Measurements from ENCODE around the gene NIPBL.
"Not testable (repeated sequence)": the region's sequence is repeated elsewhere in the genome, so short reads cannot be mapped to it uniquely, and the experiment has no call there.

Gene NIPBL

GRCh38 chr5:36877667-36878391 is 1.3 kb downstream of the NIPBL start:
- DNase-seq (ENCODE audit: low read depth) = no peak

GRCh38 chr5:36878392-36879082 is 2.0 kb downstream of the NIPBL start:
- DNase-seq (ENCODE audit: low read depth) = no peak

- no peak for DNase-seq (ENCODE audit: low read depth)
Observed at GRCh38 chr5:36879274-36880033, 2.9 kb downstream of the NIPBL start.

GRCh38 chr5:36880761-36881160 is 4.2 kb downstream of the NIPBL start:
- DNase-seq (ENCODE audit: low read depth) = no peak

GRCh38 chr5:36881304-36881703 is 4.7 kb downstream of the NIPBL start:
- DNase-seq (ENCODE audit: low read depth) = no peak

- no peak for DNase-seq (ENCODE audit: low read depth)
Observed at GRCh38 chr5:36881807-36882206, 5.2 kb downstream of the NIPBL start.

GRCh38 chr5:36882250-36882649 is 5.7 kb downstream of the NIPBL start:
- no peak for DNase-seq (ENCODE audit: low read depth)

GRCh38 chr5:36883894-36884462 is 7.4 kb downstream of the NIPBL start:
- no peak for DNase-seq (ENCODE audit: low read depth)

- DNase-seq (ENCODE audit: low read depth) = no peak
Observed at GRCh38 chr5:36885149-36885548, 8.6 kb downstream of the NIPBL start.

GRCh38 chr5:36885566-36886485 is 9.3 kb downstream of the NIPBL start:
- no peak for DNase-seq (ENCODE audit: low read depth)

- DNase-seq (ENCODE audit: low read depth) = no peak
Observed at GRCh38 chr5:36886791-36887190, 10.2 kb downstream of the NIPBL start.

GRCh38 chr5:36887532-36887931 is 11.0 kb downstream of the NIPBL start:
- no peak for DNase-seq (ENCODE audit: low read depth)

- DNase-seq (ENCODE audit: low read depth) = no peak
Observed at GRCh38 chr5:36888303-36888702, 11.7 kb downstream of the NIPBL start.

- no peak for DNase-seq (ENCODE audit: low read depth)
Observed at GRCh38 chr5:36889264-36889663, 12.7 kb downstream of the NIPBL start.

- no peak for DNase-seq (ENCODE audit: low read depth)
Observed at GRCh38 chr5:36891266-36891665, 14.7 kb downstream of the NIPBL start.

GRCh38 chr5:36892085-36892830 is 15.7 kb downstream of the NIPBL start:
- not testable (repeated sequence) for DNase-seq (ENCODE audit: low read depth)

GRCh38 chr5:36894954-36895353 is 18.4 kb downstream of the NIPBL start:
- no peak for DNase-seq (ENCODE audit: low read depth)

GRCh38 chr5:36896476-36896875 is 19.9 kb downstream of the NIPBL start:
- DNase-seq (ENCODE audit: low read depth) = no peak

- no peak for DNase-seq (ENCODE audit: low read depth)
Observed at GRCh38 chr5:36897616-36898015, 21.0 kb downstream of the NIPBL start.

- no peak for DNase-seq (ENCODE audit: low read depth)
Observed at GRCh38 chr5:36899860-36900259, 23.3 kb downstream of the NIPBL start.

- DNase-seq (ENCODE audit: low read depth) = no peak
Observed at GRCh38 chr5:36900283-36900682, 23.7 kb downstream of the NIPBL start.
